NT2/D1 (cell line): Measurements from ENCODE around the gene CCDC146.
"Not testable (repeated sequence)": the region's sequence is repeated elsewhere in the genome, so short reads cannot be mapped to it uniquely, and the experiment has no call there.

Source experiments
- YY1 ChIP-seq: IDR thresholded peaks from 2 replicates; pipeline ENCODE4 v1.6.1; 2011; ENCODE audit not compliant: insufficient read length, insufficient read depth
- ZNF274 ChIP-seq: IDR thresholded peaks from 2 replicates; pipeline ENCODE4 v1.6.1; 2011; ENCODE audit warnings: mild to moderate bottlenecking, low read depth, low read length

DNA sequence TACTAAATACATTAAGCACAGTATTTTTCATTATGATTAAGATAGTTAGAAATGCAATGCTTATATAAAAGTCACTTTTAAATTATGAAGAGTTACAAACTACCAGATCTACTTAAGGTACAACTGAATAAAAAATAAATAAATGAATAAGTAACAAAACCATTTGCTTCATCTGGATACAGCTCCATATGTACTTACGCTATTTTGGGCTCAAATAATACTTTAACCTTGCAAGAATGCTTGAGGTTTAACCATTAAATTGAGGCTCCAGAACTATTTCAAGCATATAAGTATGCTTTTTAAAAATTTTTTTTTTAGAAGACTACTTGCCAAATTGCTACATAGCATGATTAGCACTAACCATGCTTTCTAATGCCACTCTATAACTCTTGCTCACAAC is 14.1 kb upstream of the CCDC146 start:
- not testable (repeated sequence) for TF ChIP-seq YY1, ZNF274
